Endothelial cell of umbilical vein (primary cell): ENCODE measurements around the gene MAL. TPM values are rescaled to one million over a fixed set of nuclear protein-coding genes. Genes with fewer than 3 reads are reported as not detected.

Experiments used
- BruUV-seq: library from RNA; stranded (reverse); fragments of 400-500 nt; replicated peaks from 2 replicates; lab custom pipeline; 2021; lab: Mats Ljungman, UMichigan
- CTCF ChIA-PET: fragments of 300-600, 350-600 bp; sonication (Branson Sonifier 250); formaldehyde crosslinking; loops from one replicate; lab custom pipeline; 2021; ENCODE audit warnings: antibody characterized with exemption, inconsistent platforms; lab: Charles Lee
- POLR2A ChIA-PET: fragments of 300-600, 350-600 bp; sonication (Branson Sonifier 250); formaldehyde crosslinking; loops from one replicate; lab custom pipeline; 2021; ENCODE audit warnings: antibody characterized with exemption, inconsistent platforms; lab: Charles Lee
- DNase-seq: peaks from one replicate; pipeline ENCODE4 v3.0.0-alpha.2; 2011; ENCODE audit warnings: low read depth, low spot score
- FAIRE-seq: peaks from 2 replicates; lab custom pipeline; 2011; peaks lifted over from hg19 to GRCh38; lab: Jason Lieb, UNC
- H2AFZ ChIP-seq: 2 replicates; pipeline ENCODE4 v1.6.0; 2012; ENCODE audit warnings: low read depth, low read length, control low read depth, inconsistent platforms
- H3K27ac ChIP-seq: 2 replicates; pipeline ENCODE4 v1.5.1; 2011; ENCODE audit warnings: low read depth, mild to moderate bottlenecking, control low read depth, low read length, moderate library complexity; ENCODE audit not compliant: insufficient read depth
- H3K27me3 ChIP-seq, 2 experiments: 2 replicates each; pipeline versions ENCODE4 v1.6.0 to v1.6.1; 2011; ENCODE audit warnings: low read length in 2 of 2, mixed read lengths in 1 of 2; ENCODE audit not compliant: control insufficient read depth in 2 of 2, insufficient read depth in 2 of 2
- H3K36me3 ChIP-seq, 2 experiments: 2 replicates in 1 of 2; 3 replicates in 1 of 2; pipeline ENCODE4 v1.5.1; 2011; ENCODE audit warnings: low read length in 2 of 2, mild to moderate bottlenecking in 1 of 2, moderate library complexity in 1 of 2; ENCODE audit not compliant: control insufficient read depth in 2 of 2, insufficient read depth in 2 of 2; ENCODE audit errors: extremely low read depth in 1 of 2
- H3K4me1 ChIP-seq: 3 replicates; pipeline ENCODE4 v1.5.1; 2011; ENCODE audit warnings: mild to moderate bottlenecking, low read length; ENCODE audit not compliant: control insufficient read depth, insufficient read depth; ENCODE audit errors: extremely low read depth
- H3K4me2 ChIP-seq: 2 replicates; pipeline ENCODE4 v1.6.1; 2011; ENCODE audit warnings: low read length, control low read depth, mixed read lengths; ENCODE audit not compliant: insufficient read depth
- H3K4me3 ChIP-seq, 3 experiments: fragments of 200-600 bp in 1 of 3; sonication (generic), shearing (Covaris generic) in 1 of 3; replicated peaks in 1 of 3; 2 replicates each; pipeline ENCODE4 v1.5.1; 2011 to 2016; ENCODE audit warnings: control low read depth in 3 of 3, low read length in 3 of 3, mild to moderate bottlenecking in 2 of 3, inconsistent platforms in 1 of 3, low read depth in 1 of 3, moderate library complexity in 1 of 3; ENCODE audit not compliant: insufficient read depth in 1 of 3
- H3K79me2 ChIP-seq: 2 replicates; pipeline ENCODE4 v1.6.0; 2012; ENCODE audit warnings: low read length, inconsistent platforms; ENCODE audit not compliant: control insufficient read depth, insufficient read depth
- H3K9ac ChIP-seq: replicated peaks from 2 replicates; pipeline ENCODE3; 2011; ENCODE audit warnings: low read length, control low read depth; ENCODE audit not compliant: insufficient read depth; ENCODE audit errors: extremely low read depth
- H3K9me1 ChIP-seq: replicated peaks from 3 replicates; pipeline ENCODE4 v1.6.0; 2011; ENCODE audit warnings: mild to moderate bottlenecking, low read length; ENCODE audit not compliant: control insufficient read depth, insufficient read depth; ENCODE audit errors: extremely low read depth
- H3K9me3 ChIP-seq: replicated peaks from 2 replicates; pipeline ENCODE4 v1.5.1; 2012; ENCODE audit warnings: low read length, inconsistent platforms; ENCODE audit not compliant: control insufficient read depth, insufficient read depth
- H4K20me1 ChIP-seq: replicated peaks from 2 replicates; pipeline ENCODE3; 2011; ENCODE audit warnings: mild to moderate bottlenecking, low read length; ENCODE audit not compliant: control insufficient read depth, insufficient read depth; ENCODE audit errors: extremely low read depth
- EZH2 ChIP-seq: IDR thresholded peaks from 2 replicates; pipeline ENCODE4 v1.6.1; 2012; ENCODE audit warnings: borderline replicate concordance, low read depth, mild to moderate bottlenecking, moderate library complexity, low read length, inconsistent platforms; ENCODE audit not compliant: severe bottlenecking
- FOS ChIP-seq: IDR thresholded peaks from 2 replicates; pipeline ENCODE4 v1.6.1; 2011; ENCODE audit warnings: mild to moderate bottlenecking, low read length, moderate library complexity, borderline replicate concordance; ENCODE audit not compliant: insufficient read depth
- GATA2 ChIP-seq: IDR thresholded peaks from 2 replicates; pipeline ENCODE4 v1.7.0; 2011; ENCODE audit warnings: low read depth, mild to moderate bottlenecking, moderate library complexity, mixed read lengths, low read length; ENCODE audit not compliant: insufficient read length, insufficient read depth
- JUN ChIP-seq: IDR thresholded peaks from 2 replicates; pipeline ENCODE4 v1.6.1; 2011; ENCODE audit warnings: borderline replicate concordance, low read depth; ENCODE audit not compliant: insufficient read length, insufficient read depth
- MYC ChIP-seq: IDR thresholded peaks from one replicate; pipeline ENCODE4 v1.6.1; 2011; ENCODE audit warnings: mild to moderate bottlenecking, low read depth, low read length
- POLR2A ChIP-seq: IDR thresholded peaks from 2 replicates; pipeline ENCODE4 v1.6.1; 2012; ENCODE audit warnings: low read depth, mild to moderate bottlenecking, control low read depth, low read length
- POLR2AphosphoS5 ChIP-seq: IDR thresholded peaks from 2 replicates; pipeline ENCODE4 v1.6.1; 2012; ENCODE audit warnings: low read depth, mild to moderate bottlenecking, control low read depth, low read length, moderate library complexity; ENCODE audit not compliant: insufficient read depth
- dilution Hi-C: fragments of 300-500 bp; cut with MboI; formaldehyde crosslinking; loops from one replicate; pipeline ENCODE4 v1.15.0; 2019; ENCODE audit warnings: low sequenced_read_pairs; ENCODE audit not compliant: extremely low pct_ligation_motif_present
- intact Hi-C: fragments of 100-400 bp; cut with micrococcal nuclease; formaldehyde crosslinking; loops from one replicate; pipeline ENCODE4 v1.10.0; 2022
- polyA plus RNA-seq, 4 experiments: library from polyadenylated mRNA; depleted of rRNA in 3 of 4; stranded (reverse) in 3 of 4; unstranded in 1 of 4; fragments of >200 nt; gene quantifications; 2 replicates each; pipeline versions ENCODE4 v1.2.1 to v1.2.3, GENCODE V29; 2011 to 2012; ENCODE audit warnings: missing spikeins in 1 of 4
- total RNA-seq: library from RNA; stranded (reverse); gene quantifications from 2 replicates; pipeline ENCODE4 v1.2.3, GENCODE V29; 2021
- TF ChIP-seq, protein P1 (sequence below), 2 donors: IDR thresholded peaks; 1 replicate in 1 of 2; 2 replicates in 1 of 2; pipeline ENCODE4 v1.5.1; 2011; ENCODE audit warnings: low read length in 2 of 2, mild to moderate bottlenecking in 2 of 2, moderate library complexity in 2 of 2, control low read depth in 1 of 2, inconsistent platforms in 1 of 2, low read depth in 1 of 2; ENCODE audit not compliant: insufficient read depth in 1 of 2; ENCODE audit errors: extremely low read depth in 1 of 2
- TF ChIP-seq, protein P2 (sequence below): IDR thresholded peaks from 2 replicates; pipeline ENCODE4 v1.6.1; 2011; ENCODE audit not compliant: insufficient read depth, insufficient read length

The MAL gene
- total and polyA plus RNA-seq, 2 donors (not counting 3 experiments of a cell fraction or from before 2014, with no cell fraction given), result not detected

DNA sequence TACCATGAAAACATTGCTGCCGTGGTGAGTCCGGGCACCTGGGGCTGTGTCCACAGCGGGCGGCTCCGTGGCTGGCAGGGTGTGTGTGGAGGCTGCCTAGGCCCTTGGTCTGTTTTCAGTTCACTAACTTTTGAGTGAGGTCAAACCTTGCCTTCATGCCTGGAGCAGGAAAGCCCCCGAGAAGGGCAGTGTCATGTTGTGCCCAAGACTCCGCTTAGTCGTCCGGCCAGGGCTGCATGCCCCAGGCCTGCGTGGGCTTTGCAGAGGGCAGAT lies 24.1 kb downstream of the MAL start:
- H3K27me3 ChIP-seq, result no peaks in the 10 kb centered on the region
- H3K36me3 ChIP-seq, result no peaks in the 10 kb centered on the region
- no peak overlapping the region for H3K4me3 ChIP-seq
- H3K4me2 ChIP-seq, result no peak overlapping the region
- no peaks in the 10 kb centered on the region for H4K20me1 ChIP-seq
- ChIA-PET CTCF (no interaction called here), POLR2A (no interaction called here)
- no peak for DNase-seq
- no peaks in the 10 kb centered on the region for H3K4me1 ChIP-seq
- H3K9me3 ChIP-seq, result no peaks in the 10 kb centered on the region
- dilution Hi-C loops, result no loop called here
- H3K27ac ChIP-seq, result no peak overlapping the region
- TF ChIP-seq FOS (no peak), GATA2 (no peak), EZH2 (no peak), POLR2A (no peak), POLR2AphosphoS5 (no peak), MYC (no peak), JUN (no peak)
- TF ChIP-seq, protein P1, sequence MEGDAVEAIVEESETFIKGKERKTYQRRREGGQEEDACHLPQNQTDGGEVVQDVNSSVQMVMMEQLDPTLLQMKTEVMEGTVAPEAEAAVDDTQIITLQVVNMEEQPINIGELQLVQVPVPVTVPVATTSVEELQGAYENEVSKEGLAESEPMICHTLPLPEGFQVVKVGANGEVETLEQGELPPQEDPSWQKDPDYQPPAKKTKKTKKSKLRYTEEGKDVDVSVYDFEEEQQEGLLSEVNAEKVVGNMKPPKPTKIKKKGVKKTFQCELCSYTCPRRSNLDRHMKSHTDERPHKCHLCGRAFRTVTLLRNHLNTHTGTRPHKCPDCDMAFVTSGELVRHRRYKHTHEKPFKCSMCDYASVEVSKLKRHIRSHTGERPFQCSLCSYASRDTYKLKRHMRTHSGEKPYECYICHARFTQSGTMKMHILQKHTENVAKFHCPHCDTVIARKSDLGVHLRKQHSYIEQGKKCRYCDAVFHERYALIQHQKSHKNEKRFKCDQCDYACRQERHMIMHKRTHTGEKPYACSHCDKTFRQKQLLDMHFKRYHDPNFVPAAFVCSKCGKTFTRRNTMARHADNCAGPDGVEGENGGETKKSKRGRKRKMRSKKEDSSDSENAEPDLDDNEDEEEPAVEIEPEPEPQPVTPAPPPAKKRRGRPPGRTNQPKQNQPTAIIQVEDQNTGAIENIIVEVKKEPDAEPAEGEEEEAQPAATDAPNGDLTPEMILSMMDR (IDR thresholded peaks at IDR 0.05; ENCODE audit: extremely low read depth in 1 of 2, insufficient read depth in 1 of 2, low read depth in 1 of 2, low read length in 2 of 2), result no peak
- TF ChIP-seq, protein P2, sequence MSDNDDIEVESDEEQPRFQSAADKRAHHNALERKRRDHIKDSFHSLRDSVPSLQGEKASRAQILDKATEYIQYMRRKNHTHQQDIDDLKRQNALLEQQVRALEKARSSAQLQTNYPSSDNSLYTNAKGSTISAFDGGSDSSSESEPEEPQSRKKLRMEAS, result no peak
- H2AFZ ChIP-seq, result no peak overlapping the region
- no TSS peak for BruUV-seq
- H3K9me1 ChIP-seq, result no peaks in the 10 kb centered on the region
- intact Hi-C loops, result no loop called here
- H3K9ac ChIP-seq, result no peak overlapping the region
- FAIRE-seq, result no peak
- H3K79me2 ChIP-seq, result no peaks in the 10 kb centered on the region
